Colon (tissue), 2 donors: ENCODE results near the gene CSRP3.
"Not testable (repeated sequence)": the region's sequence is repeated elsewhere in the genome, so short reads cannot be mapped to it uniquely, and the experiment has no call there.

ENCODE experiments used
- FAIRE-seq: peaks from 2 replicates; lab custom pipeline; 2012; peaks lifted over from hg19 to GRCh38; lab: Jason Lieb, UNC
- donor health status: control.
- donor health status: control.

The CSRP3 gene

GRCh38 chr11:19185516-19186052, 16.2 kb downstream of the CSRP3 start:
- FAIRE-seq: no peak

GRCh38 chr11:19185036-19185435, 16.7 kb downstream of the CSRP3 start:
- FAIRE-seq: no peak

- FAIRE-seq: no peak
Observed at GRCh38 chr11:19183646-19184045, 18.1 kb downstream of the CSRP3 start.

- no peak for FAIRE-seq
Observed at GRCh38 chr11:19181531-19182261, 20.1 kb downstream of the CSRP3 start.

- FAIRE-seq: no peak
Observed at GRCh38 chr11:19176629-19177186, 25.1 kb downstream of the CSRP3 start.

- FAIRE-seq: no peak
Observed at GRCh38 chr11:19173964-19174638, 27.7 kb downstream of the CSRP3 start.

- FAIRE-seq: no peak
Observed at GRCh38 chr11:19173004-19173689, 28.6 kb downstream of the CSRP3 start.

GRCh38 chr11:19168090-19168489, 33.7 kb downstream of the CSRP3 start:
- FAIRE-seq: no peak

GRCh38 chr11:19164881-19165280, 36.9 kb downstream of the CSRP3 start:
- FAIRE-seq: no peak

GRCh38 chr11:19164230-19164855, 37.4 kb downstream of the CSRP3 start:
- FAIRE-seq: no peak

GRCh38 chr11:19163617-19164016, 38.2 kb downstream of the CSRP3 start:
- FAIRE-seq: no peak

- FAIRE-seq: no peak
Observed at GRCh38 chr11:19162951-19163505, 38.8 kb downstream of the CSRP3 start.

GRCh38 chr11:19161651-19162050, 40.1 kb downstream of the CSRP3 start:
- no peak for FAIRE-seq

- FAIRE-seq: no peak
Observed at GRCh38 chr11:19160847-19161246, 40.9 kb downstream of the CSRP3 start.

GRCh38 chr11:19156892-19157291, 44.9 kb downstream of the CSRP3 start:
- FAIRE-seq: no peak

GRCh38 chr11:19145319-19145718, 56.5 kb downstream of the CSRP3 start:
- FAIRE-seq: no peak

- FAIRE-seq: not testable (repeated sequence)
Observed at GRCh38 chr11:19136884-19137283, 64.9 kb downstream of the CSRP3 start.

- FAIRE-seq: no peak
Observed at GRCh38 chr11:19134004-19134403, 67.8 kb downstream of the CSRP3 start.
